DND-41 (cell line): ENCODE results near the gene HGS.

ENCODE experiments used
- ATAC-seq: fragments of 200-7000 bp; cut with Tn5 transposase; 3 replicates; pipeline ENCODE4 v1.9.1; 2021; ENCODE audit warnings: low read depth; ENCODE audit not compliant: insufficient read depth
- DNase-seq: peaks from one replicate; pipeline ENCODE4 v3.0.0-alpha.2; 2020
- H2AFZ ChIP-seq: 2 replicates; pipeline ENCODE4 v1.6.0; 2012; ENCODE audit warnings: low read depth, low read length
- H3K27ac ChIP-seq: 2 replicates; pipeline ENCODE4 v1.5.1; 2012; ENCODE audit warnings: low read length, inconsistent platforms
- H3K27me3 ChIP-seq: fragments of 200-600 bp; sonication (generic); 2 replicates; pipeline ENCODE4 v1.6.0; 2012; ENCODE audit warnings: low read length, mild to moderate bottlenecking, inconsistent platforms; ENCODE audit not compliant: insufficient read depth, poor library complexity
- H3K36me3 ChIP-seq: 2 replicates; pipeline ENCODE4 v1.5.1; 2012; ENCODE audit warnings: low read length, inconsistent platforms; ENCODE audit not compliant: insufficient read depth
- H3K4me1 ChIP-seq: 2 replicates; pipeline ENCODE4 v1.5.1; 2012; ENCODE audit warnings: mild to moderate bottlenecking, low read length; ENCODE audit not compliant: insufficient read depth
- H3K4me2 ChIP-seq: 2 replicates; pipeline ENCODE4 v1.6.0; 2012; ENCODE audit warnings: mild to moderate bottlenecking, moderate library complexity, low read length, inconsistent platforms; ENCODE audit not compliant: insufficient read depth
- H3K4me3 ChIP-seq, 2 experiments: fragments of 200-600 bp in 1 of 2; shearing (Covaris generic) in 1 of 2; 2 replicates each; pipeline ENCODE4 v1.5.1; 2012 to 2016; ENCODE audit warnings: inconsistent platforms in 2 of 2, low read length in 2 of 2, mild to moderate bottlenecking in 2 of 2, low read depth in 1 of 2, moderate library complexity in 1 of 2
- H3K79me2 ChIP-seq: 2 replicates; pipeline ENCODE4 v1.6.0; 2012; ENCODE audit warnings: low read length, inconsistent platforms; ENCODE audit not compliant: insufficient read depth
- H3K9ac ChIP-seq: 2 replicates; pipeline ENCODE4 v1.6.0; 2012; ENCODE audit warnings: low read depth, mild to moderate bottlenecking, inconsistent platforms, low read length, moderate library complexity
- H3K9me3 ChIP-seq: 2 replicates; pipeline ENCODE4 v1.5.1; 2012; ENCODE audit warnings: low read length, moderate library complexity, mild to moderate bottlenecking, inconsistent platforms; ENCODE audit not compliant: insufficient read depth, severe bottlenecking
- H4K20me1 ChIP-seq: 2 replicates; pipeline ENCODE4 v1.6.0; 2012; ENCODE audit warnings: low read length; ENCODE audit not compliant: insufficient read depth
- CTCF ChIP-seq: IDR thresholded peaks from 2 replicates; pipeline ENCODE4 v1.5.1; 2012; ENCODE audit warnings: borderline replicate concordance, low read length, moderate library complexity, mild to moderate bottlenecking; ENCODE audit not compliant: poor library complexity, severe bottlenecking; ENCODE audit errors: extremely low read depth
- EZH2 ChIP-seq: IDR thresholded peaks from 3 replicates; pipeline ENCODE4 v1.6.1; 2012; ENCODE audit warnings: borderline replicate concordance, low read depth, mild to moderate bottlenecking, moderate library complexity, low read length, inconsistent platforms; ENCODE audit not compliant: severe bottlenecking

HGS gene

GRCh38 chr17:81636505-81637288, 47.1 kb upstream of the HGS start, which contains the start of the genes NPLOC4 and TSPAN10:
TSS of gene NPLOC4 (minus strand) at chr17:81637112. CDS start at chr17:81636930, 182 bp downstream.
TSS of gene TSPAN10 (plus strand) at chr17:81637196. CDS start at chr17:81642413, 5,217 bp downstream.
- H3K27me3 ChIP-seq: no peaks in the 10 kb centered on the region
- no peak for TF ChIP-seq CTCF
- TF ChIP-seq EZH2: no peak
- peaks cover 28% of the 10 kb centered on the region; the same call in 1 of the 2 replicates for H4K20me1 ChIP-seq
- peaks cover 14% of the 10 kb centered on the region for H3K36me3 ChIP-seq
- peak within 1 kb of the TSS; percentile 74 to 88 for H3K4me3 ChIP-seq
- H3K79me2 ChIP-seq: peaks cover 51% of the 10 kb centered on the region
- H3K9me3 ChIP-seq: no peaks in the 10 kb centered on the region
- peak within 1 kb of the TSS; percentile 97 for H3K9ac ChIP-seq
- ATAC-seq: peak; percentile 90
- peaks cover 33% of the 10 kb centered on the region for H3K4me1 ChIP-seq
- peak within 1 kb of the TSS; percentile 94 for H3K4me2 ChIP-seq
- peak within 1 kb of the TSS; percentile 94 for H2AFZ ChIP-seq
- H3K27ac ChIP-seq: peak within 1 kb of the TSS; percentile 73
- peak; percentile 86 for DNase-seq

- TF ChIP-seq CTCF: no peak
- TF ChIP-seq EZH2: no peak
- DNase-seq (no peak), ATAC-seq (no peak)
- Histone ChIP-seq H3K9ac (no peak overlapping the region), H2AFZ (no peak overlapping the region), H3K9me3 (no peaks in the 10 kb centered on the region), H3K27ac (no peak overlapping the region), H3K4me3 (no peak overlapping the region), H4K20me1 (peaks cover 18% of the 10 kb centered on the region; the same call in 1 of the 2 replicates), H3K36me3 (peaks cover 9% of the 10 kb centered on the region), H3K4me2 (no peak overlapping the region), H3K79me2 (peaks cover 32% of the 10 kb centered on the region), H3K4me1 (peaks cover 33% of the 10 kb centered on the region), H3K27me3 (no peaks in the 10 kb centered on the region)
These were observed 45.1 kb upstream of the HGS start for GRCh38 chr17:81638683-81639082.

GRCh38 chr17:81640011-81640410, 43.8 kb upstream of the HGS start:
- Histone ChIP-seq H3K27me3 (no peaks in the 10 kb centered on the region), H3K4me3 (no peak overlapping the region), H4K20me1 (peaks cover 16% of the 10 kb centered on the region; the same call in 1 of the 2 replicates), H3K36me3 (peaks cover 9% of the 10 kb centered on the region), H3K9me3 (no peaks in the 10 kb centered on the region), H3K79me2 (peaks cover 18% of the 10 kb centered on the region), H3K4me2 (no peak overlapping the region), H3K27ac (no peak overlapping the region), H3K4me1 (peaks cover 22% of the 10 kb centered on the region), H3K9ac (no peak overlapping the region), H2AFZ (no peak overlapping the region)
- DNase-seq: no peak
- no peak for ATAC-seq
- no peak for TF ChIP-seq EZH2
- no peak for TF ChIP-seq CTCF
